Liver (tissue), 9 donors: ENCODE measurements around the gene OAS1. TPM values are rescaled to one million over a fixed set of nuclear protein-coding genes. Genes with fewer than 3 reads are reported as not detected.

Experiments
- DNase-seq: peaks from one replicate; pipeline ENCODE4 v3.0.0-alpha.2; 2017; ENCODE audit warnings: low spot score
- H3K27ac ChIP-seq, 2 donors: one replicate each; pipeline ENCODE4 v1.7.0; 2013; ENCODE audit warnings: inconsistent platforms in 2 of 2, low read length in 2 of 2, control low read depth in 1 of 2, low read depth in 1 of 2, mild to moderate bottlenecking in 1 of 2
- H3K27me3 ChIP-seq, 4 donors: one replicate each; pipeline versions ENCODE4 v1.6.1 to v1.7.0; 2013; ENCODE audit warnings: low read length in 3 of 4, inconsistent platforms in 1 of 4, mild to moderate bottlenecking in 1 of 4, moderate library complexity in 1 of 4; ENCODE audit not compliant: control insufficient read depth in 4 of 4, insufficient read depth in 4 of 4
- H3K36me3 ChIP-seq, 4 donors: one replicate each; pipeline versions ENCODE4 v1.6.1 to v1.7.0; 2013; ENCODE audit warnings: low read length in 3 of 4, mild to moderate bottlenecking in 3 of 4, low read depth in 1 of 4, moderate library complexity in 1 of 4; ENCODE audit not compliant: control insufficient read depth in 4 of 4, insufficient read depth in 3 of 4
- H3K4me1 ChIP-seq, 4 donors: one replicate each; pipeline versions ENCODE4 v1.6.1 to v1.7.0; 2013; ENCODE audit warnings: low read length in 3 of 4, mild to moderate bottlenecking in 3 of 4, moderate library complexity in 1 of 4; ENCODE audit not compliant: control insufficient read depth in 4 of 4, insufficient read depth in 4 of 4
- H3K4me3 ChIP-seq, 3 donors: one replicate each; pipeline versions ENCODE4 v1.6.1 to v1.7.0; 2013; ENCODE audit warnings: low read length in 3 of 3, control low read depth in 1 of 3, low read depth in 1 of 3, mild to moderate bottlenecking in 1 of 3
- H3K9ac ChIP-seq, 2 donors: one replicate each; pipeline ENCODE4 v1.7.0; 2013; ENCODE audit warnings: low read length in 2 of 2, mild to moderate bottlenecking in 2 of 2, moderate library complexity in 2 of 2, control low read depth in 1 of 2, low read depth in 1 of 2
- H3K9me3 ChIP-seq, 4 donors: one replicate each; pipeline versions ENCODE4 v1.6.1 to v1.7.0; 2013; ENCODE audit warnings: low read length in 3 of 4; ENCODE audit not compliant: control insufficient read depth in 4 of 4
- ATF3 ChIP-seq: IDR thresholded peaks from 2 replicates; pipeline ENCODE4 v1.6.1; 2016; ENCODE audit warnings: antibody characterized with exemption
- CTCF ChIP-seq: fragments of 150-350 bp; IDR thresholded peaks from 2 replicates; pipeline ENCODE4 v1.5.1; 2017; ENCODE audit warnings: improper control_type of control experiment, low read depth, low read length; ENCODE audit not compliant: missing input control
- EGR1 ChIP-seq, 2 donors: IDR thresholded peaks; 2 replicates each; pipeline ENCODE4 v1.6.1; 2016 to 2018; ENCODE audit warnings: antibody characterized with exemption in 2 of 2, low read depth in 2 of 2
- FOXA1 ChIP-seq: IDR thresholded peaks from 2 replicates; pipeline ENCODE4 v1.6.1; 2016; ENCODE audit warnings: antibody characterized with exemption
- FOXA2 ChIP-seq: IDR thresholded peaks from 2 replicates; pipeline ENCODE4 v1.6.1; 2016; ENCODE audit warnings: antibody characterized with exemption
- GABPA ChIP-seq, 2 donors: IDR thresholded peaks in 1 of 2; conservative IDR thresholded peaks in 1 of 2; 2 replicates each; pipeline ENCODE4 v1.6.1; 2016; ENCODE audit warnings: antibody characterized with exemption in 2 of 2, mild to moderate bottlenecking in 1 of 2, moderate library complexity in 1 of 2
- HNF4A ChIP-seq, 2 donors: conservative IDR thresholded peaks; 2 replicates each; pipeline ENCODE4 v1.6.1; 2016; ENCODE audit warnings: antibody characterized with exemption in 2 of 2, mild to moderate bottlenecking in 2 of 2
- HNF4G ChIP-seq: IDR thresholded peaks from 2 replicates; pipeline ENCODE4 v1.6.1; 2016; ENCODE audit warnings: antibody characterized with exemption
- JUND ChIP-seq, 2 donors: IDR thresholded peaks; 2 replicates each; pipeline ENCODE4 v1.6.1; 2016; ENCODE audit warnings: antibody characterized with exemption in 2 of 2
- MAX ChIP-seq: IDR thresholded peaks from 2 replicates; pipeline ENCODE4 v1.6.1; 2016; ENCODE audit warnings: antibody characterized with exemption
- NR2F2 ChIP-seq: IDR thresholded peaks from 2 replicates; pipeline ENCODE4 v1.6.1; 2016; ENCODE audit warnings: antibody characterized with exemption
- RAD21 ChIP-seq, 2 donors: IDR thresholded peaks; 2 replicates each; pipeline ENCODE4 v1.6.1; 2016; ENCODE audit warnings: antibody characterized with exemption in 2 of 2, mild to moderate bottlenecking in 2 of 2
- REST ChIP-seq: IDR thresholded peaks from 2 replicates; pipeline ENCODE4 v1.6.1; 2016; ENCODE audit warnings: antibody characterized with exemption, mild to moderate bottlenecking
- RXRA ChIP-seq, 2 donors: IDR thresholded peaks; 2 replicates each; pipeline ENCODE4 v1.6.1; 2017 to 2018; ENCODE audit warnings: antibody characterized with exemption in 2 of 2, mild to moderate bottlenecking in 1 of 2
- SP1 ChIP-seq: IDR thresholded peaks from 2 replicates; pipeline ENCODE4 v1.6.1; 2018; ENCODE audit warnings: antibody characterized with exemption, mild to moderate bottlenecking
- TAF1 ChIP-seq: conservative IDR thresholded peaks from 2 replicates; pipeline ENCODE4 v1.6.1; 2016; ENCODE audit warnings: antibody characterized with exemption, mild to moderate bottlenecking
- YY1 ChIP-seq: IDR thresholded peaks from 2 replicates; pipeline ENCODE4 v1.6.1; 2016; ENCODE audit warnings: antibody characterized with exemption, mild to moderate bottlenecking
- ZBTB33 ChIP-seq: IDR thresholded peaks from 2 replicates; pipeline ENCODE4 v1.6.1; 2016; ENCODE audit warnings: antibody characterized with exemption
- polyA plus RNA-seq, 2 donors: library from polyadenylated mRNA; stranded (reverse) in 1 of 2; unstranded in 1 of 2; fragments of 200-250 nt in 1 of 2; fragments of >200 nt in 1 of 2; fragmentation: Nextera tagmentation in 1 of 2; extraction: Ambion mirVana in 1 of 2; gene quantifications; one replicate each; pipeline versions ENCODE4 v1.2.1 to v1.2.3, GENCODE V29; 2013 to 2015
- total RNA-seq, 2 donors: library from RNA; depleted of rRNA; stranded (reverse); fragments of >200 nt; gene quantifications; one replicate each; pipeline ENCODE4 v1.2.3, GENCODE V29; 2014
- donor health status: healthy.
- donor health status: healthy.
- donor health status: healthy.
- donor health status: healthy.
- donor health status: healthy.

Gene OAS1
- total and polyA plus RNA-seq, 4 donors: 20.5 to 26.0 (median 23.4) TPM

GRCh38 chr12:112894128-112894527 is 12.6 kb upstream of the OAS1 start:
- Histone ChIP-seq H3K9ac (no peak overlapping the region), H3K9me3 (no peaks in the 10 kb centered on the region), H3K27ac (no peak overlapping the region), H3K27me3 (no peaks in the 10 kb centered on the region), H3K4me1 (no peaks in the 10 kb centered on the region), H3K4me3 (no peak overlapping the region), H3K36me3 (no peaks in the 10 kb centered on the region)
- DNase-seq: no peak
- TF ChIP-seq RXRA (IDR thresholded peaks at IDR 0.05): no peak
- TF ChIP-seq SP1: no peak
- TF ChIP-seq EGR1 (IDR thresholded peaks at IDR 0.05; ENCODE audit: low read depth in 2 of 2): no peak
- TF ChIP-seq GABPA (IDR thresholded peaks at IDR 0.05 in 1 of 2, conservative IDR thresholded peaks at IDR 0.05 in 1 of 2): no peak
- TF ChIP-seq NR2F2: no peak
- no peak for TF ChIP-seq FOXA2
- no peak for TF ChIP-seq FOXA1
- no peak for TF ChIP-seq CTCF
- no peak for TF ChIP-seq HNF4A (conservative IDR thresholded peaks at IDR 0.05)
- no peak for TF ChIP-seq ATF3
- no peak for TF ChIP-seq MAX
- TF ChIP-seq HNF4G: no peak
- TF ChIP-seq TAF1: no peak
- no peak for TF ChIP-seq JUND (IDR thresholded peaks at IDR 0.05)
- TF ChIP-seq YY1: no peak
- TF ChIP-seq ZBTB33: no peak
- no peak for TF ChIP-seq REST
- no peak for TF ChIP-seq RAD21 (IDR thresholded peaks at IDR 0.05)
